Loucy (cell line): ENCODE measurements around the gene CTDSP2.

Experiments
- EZH2phosphoT487 ChIP-seq: fragments of 200-600 bp; IDR thresholded peaks from 2 replicates; pipeline ENCODE4 v1.6.1; 2018; ENCODE audit warnings: antibody characterized with exemption, mild to moderate bottlenecking, moderate library complexity, borderline replicate concordance
- TF ChIP-seq, protein P1 (sequence below): fragments of 200-600 bp; sonication (generic); conservative IDR thresholded peaks from 2 replicates; pipeline ENCODE4 v1.5.1; 2014; ENCODE audit warnings: mild to moderate bottlenecking, antibody characterized with exemption, low read length

DNA sequence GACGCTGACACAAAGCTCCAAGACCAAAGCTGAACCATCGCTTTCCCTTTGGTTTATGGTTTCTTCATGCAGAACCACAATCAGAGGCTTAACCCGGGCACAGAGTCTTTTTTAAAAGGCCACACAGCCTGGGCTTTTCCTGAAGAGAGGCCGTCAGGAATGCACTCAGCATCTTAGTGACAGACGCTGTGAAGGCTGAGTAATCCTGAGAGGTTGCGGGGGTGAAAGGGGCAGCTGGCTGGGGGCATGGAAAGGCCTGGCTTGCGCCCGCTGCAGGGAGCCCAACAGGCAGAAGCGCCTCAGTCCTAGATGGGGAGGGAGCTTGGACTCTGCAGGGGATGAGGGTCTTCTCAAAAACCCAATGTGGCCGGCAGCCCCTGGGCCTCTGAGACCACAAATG, 13.6 kb downstream of the CTDSP2 start:
- TF ChIP-seq, protein P1, sequence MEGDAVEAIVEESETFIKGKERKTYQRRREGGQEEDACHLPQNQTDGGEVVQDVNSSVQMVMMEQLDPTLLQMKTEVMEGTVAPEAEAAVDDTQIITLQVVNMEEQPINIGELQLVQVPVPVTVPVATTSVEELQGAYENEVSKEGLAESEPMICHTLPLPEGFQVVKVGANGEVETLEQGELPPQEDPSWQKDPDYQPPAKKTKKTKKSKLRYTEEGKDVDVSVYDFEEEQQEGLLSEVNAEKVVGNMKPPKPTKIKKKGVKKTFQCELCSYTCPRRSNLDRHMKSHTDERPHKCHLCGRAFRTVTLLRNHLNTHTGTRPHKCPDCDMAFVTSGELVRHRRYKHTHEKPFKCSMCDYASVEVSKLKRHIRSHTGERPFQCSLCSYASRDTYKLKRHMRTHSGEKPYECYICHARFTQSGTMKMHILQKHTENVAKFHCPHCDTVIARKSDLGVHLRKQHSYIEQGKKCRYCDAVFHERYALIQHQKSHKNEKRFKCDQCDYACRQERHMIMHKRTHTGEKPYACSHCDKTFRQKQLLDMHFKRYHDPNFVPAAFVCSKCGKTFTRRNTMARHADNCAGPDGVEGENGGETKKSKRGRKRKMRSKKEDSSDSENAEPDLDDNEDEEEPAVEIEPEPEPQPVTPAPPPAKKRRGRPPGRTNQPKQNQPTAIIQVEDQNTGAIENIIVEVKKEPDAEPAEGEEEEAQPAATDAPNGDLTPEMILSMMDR: no peak
- TF ChIP-seq EZH2phosphoT487: no peak
